ENCODE data around the gene CFAP99.
A peak's percentile ranks its signal among the peaks of the same experiment; 100 is the strongest.

Gene CFAP99

GRCh38 chr4:2492970-2493369 is 74.2 kb downstream of the CFAP99 start:
- no peak for TF ChIP-seq CTCF (IDR thresholded peaks at IDR 0.05; ENCODE audit: control extremely low read depth, extremely low read depth, low read depth, missing control alignments)
- CTCF ChIA-PET: interaction anchor here (1.5 to 3.6 kb wide), 2 partner anchors 10 to 24 kb away, joined by 5 to 13 read pairs; partner anchors contain the start of gene RNF4
- DNase-seq (ENCODE audit: extremely low spot score): no peak
- POLR2A ChIA-PET: no interaction called here

GRCh38 chr4:2494992-2495391 is 76.2 kb downstream of the CFAP99 start:
- POLR2A ChIA-PET: interaction anchor here (0.7 to 0.9 kb wide), 2 partner anchors 10 to 26 kb away, joined by 3 read pairs; partner anchors contain the start of gene RNF4
- TF ChIP-seq CTCF (IDR thresholded peaks at IDR 0.05; ENCODE audit: control extremely low read depth, extremely low read depth, low read depth, missing control alignments): no peak
- no peak for DNase-seq (ENCODE audit: extremely low spot score)
- CTCF ChIA-PET: interaction anchor here (0.9 to 3.6 kb wide), 4 partner anchors 9 to 53 kb away, joined by 3 to 14 read pairs (median 5); no protein-coding TSS in a partner anchor

- no peak for TF ChIP-seq CTCF (IDR thresholded peaks at IDR 0.05; ENCODE audit: control extremely low read depth, extremely low read depth, low read depth, missing control alignments)
- POLR2A ChIA-PET: no interaction called here
- DNase-seq (ENCODE audit: extremely low spot score): peak; percentile 10
- CTCF ChIA-PET: interaction anchor here (1.4 to 3.6 kb wide), 3 partner anchors 11 to 25 kb away, joined by 4 to 14 read pairs (median 6); no protein-coding TSS in a partner anchor
Observed at GRCh38 chr4:2497324-2497723, 78.6 kb downstream of the CFAP99 start.

GRCh38 chr4:2497931-2498330 is 79.2 kb downstream of the CFAP99 start:
- ChIA-PET CTCF (interaction anchor here (1.4 to 3.6 kb wide), 3 partner anchors 10 to 26 kb away, joined by 4 to 14 read pairs (median 6); no protein-coding TSS in a partner anchor), POLR2A (no interaction called here)
- peak; percentile 80 for DNase-seq (ENCODE audit: extremely low spot score)
- TF ChIP-seq CTCF (IDR thresholded peaks at IDR 0.05; ENCODE audit: control extremely low read depth, extremely low read depth, low read depth, missing control alignments): no peak

GRCh38 chr4:2500547-2500946 is 81.8 kb downstream of the CFAP99 start:
- DNase-seq (ENCODE audit: extremely low spot score): no peak
- no peak for TF ChIP-seq CTCF (IDR thresholded peaks at IDR 0.05; ENCODE audit: control extremely low read depth, extremely low read depth, low read depth, missing control alignments)
- ChIA-PET POLR2A (no interaction called here), CTCF (interaction anchor here (1.3 to 1.4 kb wide), 2 partner anchors 9 to 16 kb away, joined by 3 read pairs; no protein-coding TSS in a partner anchor)

GRCh38 chr4:2501034-2501594 is 82.4 kb downstream of the CFAP99 start:
- peak; percentile 8 for DNase-seq (ENCODE audit: extremely low spot score)
- POLR2A ChIA-PET: no interaction called here
- CTCF ChIA-PET: interaction anchor here (1.3 kb wide), 1 partner anchor 16 kb away, joined by 3 read pairs; no protein-coding TSS in a partner anchor
- TF ChIP-seq CTCF (IDR thresholded peaks at IDR 0.05; ENCODE audit: control extremely low read depth, extremely low read depth, low read depth, missing control alignments): no peak
